SW480 (cell line): Measurements from ENCODE around the gene NANOS1.

Source experiments
- DNase-seq: peaks from one replicate; pipeline ENCODE4 v3.0.0-alpha.2; 2016; ENCODE audit warnings: low spot score

NANOS1 gene

GRCh38 chr10:119029613-119030420 lies at the start of gene NANOS1:
Gene NANOS1 (plus strand): TSS chr10:119029714. CDS start chr10:119029802, 88 bp downstream.
- peak; percentile 38 for DNase-seq

- no peak for DNase-seq
These were observed 49.2 kb upstream of the NANOS1 start for GRCh38 chr10:118980135-118980865.

- no peak for DNase-seq
These were observed 48.6 kb upstream of the NANOS1 start for GRCh38 chr10:118980870-118981269.

- DNase-seq = no peak
These were observed 47.6 kb upstream of the NANOS1 start for GRCh38 chr10:118981946-118982345.

GRCh38 chr10:118982366-118982765 lies 47.1 kb upstream of the NANOS1 start:
- no peak for DNase-seq

- DNase-seq = no peak
These were observed 46.3 kb upstream of the NANOS1 start for GRCh38 chr10:118983263-118983662.

- no peak for DNase-seq
These were observed 43.9 kb upstream of the NANOS1 start for GRCh38 chr10:118985576-118985975.

- DNase-seq = no peak
These were observed 42.4 kb upstream of the NANOS1 start for GRCh38 chr10:118986815-118987790.

GRCh38 chr10:118990326-118990725 lies 39.2 kb upstream of the NANOS1 start:
- no peak for DNase-seq

- no peak for DNase-seq
These were observed 37.0 kb upstream of the NANOS1 start for GRCh38 chr10:118992496-118992895.

GRCh38 chr10:118993214-118993613 lies 36.3 kb upstream of the NANOS1 start:
- DNase-seq = no peak

GRCh38 chr10:118994321-118994720 lies 35.2 kb upstream of the NANOS1 start:
- DNase-seq = no peak

- DNase-seq = no peak
These were observed 33.8 kb upstream of the NANOS1 start for GRCh38 chr10:118995739-118996138.

GRCh38 chr10:118997379-118997778 lies 32.1 kb upstream of the NANOS1 start:
- no peak for DNase-seq

- no peak for DNase-seq
These were observed 31.3 kb upstream of the NANOS1 start for GRCh38 chr10:118998183-118998582.

- no peak for DNase-seq
These were observed 27.6 kb upstream of the NANOS1 start for GRCh38 chr10:119001717-119002500.

- DNase-seq = no peak
These were observed 25.8 kb upstream of the NANOS1 start for GRCh38 chr10:119003572-119004289.

GRCh38 chr10:119005362-119006043 lies 24.0 kb upstream of the NANOS1 start:
- peak; percentile 46 for DNase-seq

- DNase-seq = no peak
These were observed 22.9 kb upstream of the NANOS1 start for GRCh38 chr10:119006451-119007210.
